ENCODE measurements around the gene FAM107B. TPM values are rescaled to one million over a fixed set of nuclear protein-coding genes. Genes with fewer than 3 reads are reported as not detected.

Gene FAM107B
- total and polyA plus RNA-seq, 2 of the 8 experiments (the other 6 are each of a cell fraction or from before 2014, with no cell fraction given) = 7.5 to 28.1 TPM

DNA sequence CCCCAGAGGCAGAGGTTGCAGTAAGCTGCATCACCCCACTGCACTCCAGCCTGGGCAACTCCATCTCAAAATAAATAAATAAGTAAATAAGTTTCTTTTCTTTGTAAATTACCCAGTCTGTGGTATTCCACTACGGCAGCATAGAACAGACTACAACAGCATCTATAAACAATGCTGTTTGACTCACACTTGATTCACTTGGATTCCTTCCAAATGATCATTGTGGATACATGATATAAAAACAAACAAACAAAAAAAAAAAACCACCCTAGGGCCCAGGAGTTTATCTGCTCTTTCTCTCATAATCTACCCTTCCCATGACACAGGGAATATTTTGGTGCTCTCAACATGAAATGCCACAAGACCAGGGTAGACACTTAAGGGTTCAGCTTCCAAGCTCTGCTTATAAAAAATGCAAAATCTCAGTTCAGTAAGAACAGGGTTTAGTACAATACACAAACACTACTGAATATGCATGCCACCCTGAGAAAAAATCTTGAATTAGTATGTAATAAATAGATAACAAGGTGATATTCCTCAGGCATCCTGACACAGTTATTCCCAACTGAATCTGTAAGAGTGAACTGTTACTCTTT lies 200.9 kb downstream of the FAM107B start:
- Histone ChIP-seq H3K4me3 (ENCODE audit: extremely low read depth in 1 of 4, insufficient read depth in 2 of 4, low read depth in 3 of 4, low read length in 4 of 4) (no peak overlapping the region), H2BK5ac (ENCODE audit: low read depth, low read length) (no peak overlapping the region), H3K4ac (replicated peaks; ENCODE audit: insufficient read length, low read depth, low read length) (no peak overlapping the region), H3K56ac (replicated peaks; ENCODE audit: insufficient read length, low read depth, low read length) (no peak overlapping the region), H3K9me3 (ENCODE audit: insufficient read depth in 2 of 2, low read depth in 1 of 2, low read length in 1 of 2) (no peaks in the 10 kb centered on the region), H3K9ac (replicated peaks in 1 of 4; ENCODE audit: extremely low read depth in 1 of 4, low read depth in 3 of 4, low read length in 3 of 4) (no peak overlapping the region), H4K91ac (replicated peaks; ENCODE audit: insufficient read length, low read length) (no peak overlapping the region), H3K23me2 (ENCODE audit: low read depth, low read length) (no peaks in the 10 kb centered on the region), H2BK15ac (ENCODE audit: low read length) (no peak overlapping the region), H3K79me1 (ENCODE audit: low read depth, low read length) (no peaks in the 10 kb centered on the region; the same call in 1 of the 2 replicates), H3K27me3 (replicated peaks in 1 of 4; ENCODE audit: control insufficient read depth in 3 of 4, extremely low read depth in 1 of 4, insufficient read depth in 3 of 4, low read length in 3 of 4) (no peaks in the 10 kb centered on the region), H3K79me2 (ENCODE audit: control insufficient read depth in 1 of 2, insufficient read depth in 2 of 2, low read length in 2 of 2) (peaks cover 0 to 31% of the 10 kb centered on the region in 2 experiments; a peak in 2 of 4 replicates), H4K5ac (ENCODE audit: insufficient read length, low read depth, low read length) (no peak overlapping the region), H2BK20ac (ENCODE audit: low read length) (no peak overlapping the region), H3K23ac (ENCODE audit: insufficient read length) (no peak overlapping the region), H3K27ac (ENCODE audit: low read depth, low read length) (no peak overlapping the region), H3K36me3 (ENCODE audit: control insufficient read depth in 2 of 4, insufficient read depth in 4 of 4, low read length in 3 of 4) (no peaks in the 10 kb centered on the region), H2AFZ (ENCODE audit: low read length) (no peak overlapping the region), H4K8ac (ENCODE audit: extremely low read depth, insufficient read depth, low read length) (no peak overlapping the region), H3K18ac (ENCODE audit: extremely low read depth, low read length) (no peak overlapping the region), H4K20me1 (replicated peaks in 1 of 2; ENCODE audit: control insufficient read depth in 1 of 2, insufficient read depth in 2 of 2, low read length in 2 of 2) (no peaks in the 10 kb centered on the region), H3K4me2 (ENCODE audit: insufficient read depth in 1 of 2, low read depth in 2 of 2, low read length in 2 of 2) (no peak overlapping the region), H2BK120ac (replicated peaks; ENCODE audit: low read depth, low read length) (no peak overlapping the region), H3K14ac (ENCODE audit: insufficient read length) (no peak overlapping the region), H2AK5ac (ENCODE audit: low read depth, low read length) (no peak overlapping the region), H2BK12ac (ENCODE audit: low read depth, low read length) (no peak overlapping the region), H3K4me1 (replicated peaks in 1 of 4; ENCODE audit: control insufficient read depth in 3 of 4, insufficient read depth in 4 of 4, low read length in 3 of 4) (peaks cover 0 to 4% (median 0%) of the 10 kb centered on the region in 4 experiments; a peak in 4 of 7 replicates)
- DNase-seq (ENCODE audit: low read depth in 1 of 2, low spot score in 2 of 2) (no peak), FAIRE-seq (no peak)
- CTCF ChIA-PET (ENCODE audit: partially characterized antibody) = interaction anchor here (1.0 to 2.1 kb wide), 2 partner anchors 15 to 17 kb away, joined by 3 to 7 read pairs; no protein-coding TSS in a partner anchor
- WGBS, 2 experiments (ENCODE audit: extremely low coverage in 1 of 2, insufficient coverage in 1 of 2, insufficient read length in 1 of 2, insufficient replicate concordance in 2 of 2, low coverage in 1 of 2, low lambda C conversion rate in 2 of 2, missing lambda C conversion rate in 1 of 2) = 85% methylated on average over 1 of the region's 1 CpG; no CpG with 5 or more reads in 1 of the 2 experiments
- POLR2A ChIA-PET (ENCODE audit: partially characterized antibody) = no interaction called here
- TF ChIP-seq, protein P1, sequence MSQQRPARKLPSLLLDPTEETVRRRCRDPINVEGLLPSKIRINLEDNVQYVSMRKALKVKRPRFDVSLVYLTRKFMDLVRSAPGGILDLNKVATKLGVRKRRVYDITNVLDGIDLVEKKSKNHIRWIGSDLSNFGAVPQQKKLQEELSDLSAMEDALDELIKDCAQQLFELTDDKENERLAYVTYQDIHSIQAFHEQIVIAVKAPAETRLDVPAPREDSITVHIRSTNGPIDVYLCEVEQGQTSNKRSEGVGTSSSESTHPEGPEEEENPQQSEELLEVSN (IDR thresholded peaks at IDR 0.05) = no peak
- no peak for TF ChIP-seq POU5F1 (IDR thresholded peaks at IDR 0.05; ENCODE audit: low read depth, low read length)
- TF ChIP-seq GTF2F1 (IDR thresholded peaks at IDR 0.05; ENCODE audit: borderline replicate concordance, low read depth, low read length) = no peak
- TF ChIP-seq SP2 (IDR thresholded peaks at IDR 0.05; ENCODE audit: low read length) = no peak
- TF ChIP-seq CEBPB (IDR thresholded peaks at IDR 0.05; ENCODE audit: low read depth, low read length) = no peak
- no peak for TF ChIP-seq TEAD4 (IDR thresholded peaks at IDR 0.05; ENCODE audit: low read depth, low read length)

All from H1 (cell line).